GM10248 (cell line): ENCODE data around the gene KCNT2.

ENCODE experiments used
- CTCF ChIA-PET: fragments of 300-600 bp; sonication (Branson Sonifier 250); formaldehyde crosslinking; extraction: SDS; loops from one replicate; lab custom pipeline; 2021; ENCODE audit warnings: antibody characterized with exemption; lab: Yijun Ruan, JAX
- POLR2A ChIA-PET: fragments of 350-650 bp; sonication (Branson Sonifier 250); formaldehyde crosslinking; extraction: SDS; loops from one replicate; lab custom pipeline; 2020; ENCODE audit warnings: antibody characterized with exemption; lab: Yijun Ruan, JAX
- DNase-seq: peaks from one replicate; pipeline ENCODE4 v3.0.0; 2012; ENCODE audit errors: extremely low spot score
- CTCF ChIP-seq: IDR thresholded peaks from 2 replicates; pipeline ENCODE4 v1.5.1; 2012; ENCODE audit warnings: mild to moderate bottlenecking, low read depth; ENCODE audit errors: extremely low read depth, missing control alignments, control extremely low read depth

The KCNT2 gene

GRCh38 chr1:196467230-196467925 lies 140.9 kb downstream of the KCNT2 start:
- DNase-seq: no peak
- ChIA-PET CTCF (interaction anchor here (1.0 kb wide), 1 partner anchor 10 kb away, joined by 3 read pairs; no protein-coding TSS in a partner anchor), POLR2A (no interaction called here)
- TF ChIP-seq CTCF: no peak

GRCh38 chr1:196466654-196467053 lies 141.6 kb downstream of the KCNT2 start:
- DNase-seq: no peak
- ChIA-PET CTCF (interaction anchor here (1.0 kb wide), 1 partner anchor 9 kb away, joined by 3 read pairs; no protein-coding TSS in a partner anchor), POLR2A (no interaction called here)
- TF ChIP-seq CTCF: no peak

- TF ChIP-seq CTCF: no peak
- CTCF ChIA-PET: interaction anchor here (1.0 kb wide), 1 partner anchor 9 kb away, joined by 3 read pairs; no protein-coding TSS in a partner anchor
- no peak for DNase-seq
- POLR2A ChIA-PET: no interaction called here
These were observed 142.1 kb downstream of the KCNT2 start for GRCh38 chr1:196466166-196466565.

- POLR2A ChIA-PET: no interaction called here
These were observed 143.7 kb downstream of the KCNT2 start for GRCh38 chr1:196464480-196464941.

GRCh38 chr1:196462086-196462485 lies 146.2 kb downstream of the KCNT2 start:
- CTCF ChIA-PET: no interaction called here
- TF ChIP-seq CTCF: no peak
- POLR2A ChIA-PET: no interaction called here
- no peak for DNase-seq

More at GRCh38 chr1:196464480-196464941, 143.7 kb downstream of the KCNT2 start:
- TF ChIP-seq CTCF: no peak
- no peak for DNase-seq
- CTCF ChIA-PET: no interaction called here

GRCh38 chr1:196461521-196461920 lies 146.7 kb downstream of the KCNT2 start:
- no peak for DNase-seq
- CTCF ChIA-PET: no interaction called here
- POLR2A ChIA-PET: no interaction called here
- TF ChIP-seq CTCF: no peak
